Measurements from ENCODE around the gene CSNK1G3. TPM values are rescaled to one million over a fixed set of nuclear protein-coding genes. Genes with fewer than 3 reads are reported as not detected.

CSNK1G3 gene
- total RNA-seq, 4 donors from 2014 or later, result 43.5 to 60.0 (median 53.2) TPM

DNA sequence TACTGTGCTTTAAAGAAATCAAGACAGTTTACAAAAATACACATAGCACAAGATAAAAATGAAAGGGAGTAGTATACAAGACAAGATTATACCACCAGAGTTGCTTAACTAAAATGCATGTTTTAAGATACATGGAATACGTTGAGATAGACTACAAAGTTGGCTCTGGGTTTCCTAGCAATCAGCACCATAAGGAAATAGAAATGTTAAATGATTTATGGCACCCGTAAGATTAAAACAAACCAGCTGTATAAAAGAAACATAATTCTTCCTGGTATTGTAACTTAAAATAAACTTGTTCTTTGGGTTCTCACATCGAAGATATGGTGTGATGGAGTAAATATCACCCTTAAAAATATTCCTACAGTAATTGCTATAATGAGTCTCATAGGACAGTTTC is 9.9 kb upstream of the CSNK1G3 start:
- Histone ChIP-seq H3K27ac (no peak overlapping the region), H3K36me3 (no peaks in the 10 kb centered on the region), H3K27me3 (no peaks in the 10 kb centered on the region), H3K4me3 (replicated peaks in 1 of 3) (no peak overlapping the region), H3K4me1 (no peaks in the 10 kb centered on the region), H3K9me3 (no peaks in the 10 kb centered on the region)
- DNase-seq, result no peak
- TF ChIP-seq POLR2A (IDR thresholded peaks at IDR 0.05), result no peak
- TF ChIP-seq, protein P1, sequence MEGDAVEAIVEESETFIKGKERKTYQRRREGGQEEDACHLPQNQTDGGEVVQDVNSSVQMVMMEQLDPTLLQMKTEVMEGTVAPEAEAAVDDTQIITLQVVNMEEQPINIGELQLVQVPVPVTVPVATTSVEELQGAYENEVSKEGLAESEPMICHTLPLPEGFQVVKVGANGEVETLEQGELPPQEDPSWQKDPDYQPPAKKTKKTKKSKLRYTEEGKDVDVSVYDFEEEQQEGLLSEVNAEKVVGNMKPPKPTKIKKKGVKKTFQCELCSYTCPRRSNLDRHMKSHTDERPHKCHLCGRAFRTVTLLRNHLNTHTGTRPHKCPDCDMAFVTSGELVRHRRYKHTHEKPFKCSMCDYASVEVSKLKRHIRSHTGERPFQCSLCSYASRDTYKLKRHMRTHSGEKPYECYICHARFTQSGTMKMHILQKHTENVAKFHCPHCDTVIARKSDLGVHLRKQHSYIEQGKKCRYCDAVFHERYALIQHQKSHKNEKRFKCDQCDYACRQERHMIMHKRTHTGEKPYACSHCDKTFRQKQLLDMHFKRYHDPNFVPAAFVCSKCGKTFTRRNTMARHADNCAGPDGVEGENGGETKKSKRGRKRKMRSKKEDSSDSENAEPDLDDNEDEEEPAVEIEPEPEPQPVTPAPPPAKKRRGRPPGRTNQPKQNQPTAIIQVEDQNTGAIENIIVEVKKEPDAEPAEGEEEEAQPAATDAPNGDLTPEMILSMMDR (IDR thresholded peaks at IDR 0.05), result no peak
- 73 to 82% methylated on average over 3 of the region's 3 CpGs for WGBS, 2 donors
- intact Hi-C loops (cut with DNase I), result no loop called here

- TF ChIP-seq, protein P1 (IDR thresholded peaks at IDR 0.05), result no peak
- TF ChIP-seq POLR2A (IDR thresholded peaks at IDR 0.05), result no peak
- no peaks in the 10 kb centered on the region for H3K36me3 ChIP-seq
- no peaks in the 10 kb centered on the region for H3K27me3 ChIP-seq
- no peak for DNase-seq
- intact Hi-C loops (cut with DNase I), result no loop called here
- H3K4me3 ChIP-seq (replicated peaks in 1 of 3), result no peak overlapping the region
- no peaks in the 10 kb centered on the region for H3K4me1 ChIP-seq
- no peaks in the 10 kb centered on the region for H3K9me3 ChIP-seq
- H3K27ac ChIP-seq, result no peak overlapping the region
These were observed 8.7 kb upstream of the CSNK1G3 start for GRCh38 chr5:123503299-123503698.

DNA sequence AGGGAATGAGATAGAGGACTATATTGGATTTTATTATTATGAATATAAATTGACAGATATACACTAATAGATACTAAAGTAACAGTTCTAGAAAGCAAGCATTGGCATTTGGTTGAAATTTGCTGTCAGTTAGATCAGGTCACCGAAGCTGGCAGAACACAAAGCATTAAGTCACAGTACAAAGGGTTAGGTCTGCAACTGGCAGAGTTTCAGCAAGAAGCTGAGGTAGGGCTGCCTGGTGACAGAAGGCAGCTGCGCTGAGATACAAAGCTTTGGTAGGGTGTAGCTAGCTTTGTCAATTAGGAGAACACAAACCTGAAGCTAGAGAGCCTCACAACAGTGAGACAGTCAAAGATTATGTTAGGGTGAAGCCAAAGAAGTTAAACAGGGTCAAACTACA is 6.3 kb upstream of the CSNK1G3 start:
- Histone ChIP-seq H3K4me3 (replicated peaks in 1 of 3) (no peak overlapping the region), H3K36me3 (no peaks in the 10 kb centered on the region), H3K9me3 (no peaks in the 10 kb centered on the region), H3K27me3 (no peaks in the 10 kb centered on the region), H3K4me1 (no peaks in the 10 kb centered on the region), H3K27ac (no peak overlapping the region)
- 78 to 83% methylated on average over 2 of the region's 2 CpGs for WGBS, 2 donors
- intact Hi-C loops (cut with DNase I), result no loop called here
- DNase-seq, result no peak
- TF ChIP-seq, protein P1 (IDR thresholded peaks at IDR 0.05), result no peak
- no peak for TF ChIP-seq POLR2A (IDR thresholded peaks at IDR 0.05)

DNA sequence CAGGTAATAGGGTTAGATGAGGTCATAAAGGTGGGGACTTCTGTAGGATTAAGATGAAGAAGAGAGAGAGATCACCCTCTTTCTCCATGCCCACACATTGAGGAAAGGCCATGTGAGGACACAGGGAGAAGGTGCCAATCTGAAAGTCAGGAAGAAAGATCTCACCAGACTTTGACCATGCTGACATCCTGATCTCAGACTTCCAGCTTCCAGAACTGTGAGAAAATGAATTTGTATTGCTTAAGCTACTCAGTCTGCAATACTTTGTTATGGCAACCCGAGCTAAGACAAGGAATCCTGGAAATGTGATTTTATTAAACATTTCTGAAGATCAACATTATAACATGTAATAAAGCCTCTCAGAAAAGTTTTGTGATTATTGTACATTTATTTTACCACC is 3.5 kb upstream of the CSNK1G3 start:
- peaks cover 2 to 6% of the 10 kb centered on the region in 2 donors for H3K4me1 ChIP-seq
- H3K9me3 ChIP-seq, result no peaks in the 10 kb centered on the region
- no peak overlapping the region for H3K27ac ChIP-seq
- TF ChIP-seq POLR2A (IDR thresholded peaks at IDR 0.05), result no peak
- TF ChIP-seq, protein P1 (IDR thresholded peaks at IDR 0.05), result no peak
- intact Hi-C loops (cut with DNase I), result no loop called here
- H3K36me3 ChIP-seq, result no peaks in the 10 kb centered on the region
- no peak overlapping the region for H3K4me3 ChIP-seq (replicated peaks in 1 of 3)
- H3K27me3 ChIP-seq, result no peaks in the 10 kb centered on the region
- no peak for DNase-seq
- WGBS, 2 donors, result 84 to 86% methylated on average over 1 of the region's 1 CpG

DNA sequence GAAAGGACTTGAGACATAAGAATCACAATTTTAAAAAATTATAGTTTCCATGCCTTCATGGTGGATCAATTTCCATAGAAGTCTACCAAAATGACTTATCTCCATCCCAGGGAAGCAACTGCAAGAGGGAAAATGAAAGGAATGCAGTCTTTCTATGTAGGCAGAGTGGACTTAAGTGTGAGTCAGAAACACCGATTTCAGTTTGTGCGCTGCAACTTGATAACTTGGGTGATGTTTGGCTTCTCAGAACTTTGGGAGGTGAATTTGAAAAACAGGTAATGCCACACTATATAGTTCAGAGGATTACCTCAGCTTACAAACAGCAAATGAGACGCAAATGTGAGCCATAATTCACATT is 708 bp upstream of the CSNK1G3 start:
- TF ChIP-seq POLR2A (IDR thresholded peaks at IDR 0.05), result no peak
- TF ChIP-seq, protein P1 (IDR thresholded peaks at IDR 0.05), result no peak
- H3K36me3 ChIP-seq, result no peaks in the 10 kb centered on the region

More for the DNA sequence above, 708 bp upstream of the CSNK1G3 start:
- H3K4me3 ChIP-seq (replicated peaks in 1 of 3), result peak overlapping the region in 1 of 3 donors; percentile 83
- peaks cover 6 to 8% of the 10 kb centered on the region in 2 donors for H3K4me1 ChIP-seq
- DNase-seq, result no peak
- no peaks in the 10 kb centered on the region for H3K27me3 ChIP-seq
- 82 to 84% methylated on average over 3 of the region's 3 CpGs for WGBS, 2 donors
- peak overlapping the region; percentile 69 to 91 (median 85) for H3K27ac ChIP-seq
- intact Hi-C loops (cut with DNase I), result loop anchor here (10.0 kb wide), 1 partner anchor 86 kb away; the partner anchor contains the start of gene CEP120
- H3K9me3 ChIP-seq, result no peaks in the 10 kb centered on the region
